Measurements from ENCODE around the gene INMT. TPM values are rescaled to one million over a fixed set of nuclear protein-coding genes. Genes with fewer than 3 reads are reported as not detected.

The INMT gene
- total and polyA plus RNA-seq, 2 of the 8 experiments (the other 6 are each of a cell fraction or from before 2014, with no cell fraction given), result 0.60 to 0.94 TPM

DNA sequence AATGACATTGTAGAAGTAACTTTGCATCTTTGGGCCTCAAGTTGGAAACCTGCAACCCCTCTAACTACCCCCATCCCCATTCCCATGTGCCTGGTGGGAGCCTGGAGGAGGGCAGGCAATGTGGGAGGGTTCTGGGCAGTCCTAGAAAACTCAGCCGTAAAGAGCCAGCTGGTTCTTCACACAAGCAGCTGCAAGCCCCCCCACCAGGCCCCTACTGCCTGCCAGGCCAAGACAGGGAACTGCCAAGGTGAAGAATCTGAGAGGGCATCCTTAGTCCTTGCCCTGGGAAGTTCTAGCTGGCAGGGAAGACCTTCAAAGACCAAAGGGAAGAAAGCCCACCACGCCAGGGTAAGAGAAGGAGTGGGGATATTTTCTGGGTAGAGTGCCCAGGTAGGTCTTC is 12.2 kb upstream of the INMT start (continued):
- TF ChIP-seq POU5F1 (IDR thresholded peaks at IDR 0.05; ENCODE audit: low read depth, low read length) (no peak), BACH1 (IDR thresholded peaks at IDR 0.05; ENCODE audit: low read length) (no peak), RBBP5 (IDR thresholded peaks at IDR 0.05; ENCODE audit: borderline replicate concordance, low read depth, low read length) (no peak), FOSL1 (IDR thresholded peaks at IDR 0.05; ENCODE audit: insufficient read depth, low read depth, low read length) (no peak)
